ENCODE results near the gene CD300H. TPM values are rescaled to one million over a fixed set of nuclear protein-coding genes. Genes with fewer than 3 reads are reported as not detected.

Gene CD300H
- total RNA-seq, 5 donors from 2014 or later (not counting 1 experiment from before 2014, with no cell fraction given), result not detected

- peaks cover 0 to 4% of the 10 kb centered on the region in 2 experiments for H3K4me1 ChIP-seq (ENCODE audit: control insufficient read depth in 1 of 2, extremely low read depth in 1 of 2, insufficient read depth in 2 of 2, low read length in 2 of 2)
- no peak within 1 kb of the TSS for H3K27ac ChIP-seq (ENCODE audit: low read length)
- ChIA-PET CTCF (interaction anchor here in 1 of 2 donors (0.6 kb wide), 2 partner anchors 165 to 587 kb away, joined by 4 to 8 read pairs; no protein-coding TSS in a partner anchor), POLR2A (no interaction called here)
- Mint-ChIP-seq H3K27me3 (peaks cover 37 to 41% of the 10 kb centered on the region in 2 donors), H3K36me3 (no peaks in the 10 kb centered on the region), H3K27ac (no peak within 1 kb of the TSS), H3K4me1 (peaks cover 4 to 14% (median 6%) of the 10 kb centered on the region in 3 donors), H3K9me3 (no peaks in the 10 kb centered on the region), H3K4me3 (no peak within 1 kb of the TSS)
- no peaks in the 10 kb centered on the region for H3K36me3 ChIP-seq (ENCODE audit: control insufficient read depth in 2 of 2, extremely low read depth in 1 of 2, insufficient read depth in 1 of 2, low read length in 1 of 2)
- no peak for ATAC-seq (replicated peaks in 1 of 4)
- no peaks in the 10 kb centered on the region for H3K9me3 ChIP-seq
- 72% methylated on average over 3 of the region's 10 CpGs for WGBS (ENCODE audit: insufficient coverage)
- DNase-seq, result peak in 2 of 35 experiments; percentile 4 to 8
- H3K27me3 ChIP-seq (replicated peaks in 1 of 2; ENCODE audit: control insufficient read depth in 2 of 2, extremely low read depth in 1 of 2, insufficient read depth in 2 of 2, low read length in 1 of 2), result peaks cover 0 to 51% of the 10 kb centered on the region in 2 experiments
- H3K4me3 ChIP-seq (ENCODE audit: control insufficient read depth in 1 of 2, extremely low read depth in 1 of 2, low read length in 1 of 2), result no peak within 1 kb of the TSS
These were observed 36.0 kb downstream of the CD300H start, which contains the start of gene CD300LB for GRCh38 chr17:74531231-74531761. CD300LB (minus strand) TSS chr17:74531475; CDS start chr17:74531350, 125 bp downstream.

GRCh38 chr17:74530831-74531150 is 36.5 kb downstream of the CD300H start:
- H3K4me1 ChIP-seq (ENCODE audit: control insufficient read depth in 1 of 2, extremely low read depth in 1 of 2, insufficient read depth in 2 of 2, low read length in 2 of 2), result peaks cover 0 to 4% of the 10 kb centered on the region in 2 experiments
- no peak overlapping the region for H3K4me3 ChIP-seq (ENCODE audit: control insufficient read depth in 1 of 2, extremely low read depth in 1 of 2, low read length in 1 of 2)
- H3K27ac ChIP-seq (ENCODE audit: low read length), result no peak overlapping the region
- ChIA-PET CTCF (interaction anchor here in 1 of 2 donors (0.6 kb wide), 1 partner anchor 164 kb away, joined by 8 read pairs; no protein-coding TSS in a partner anchor), POLR2A (no interaction called here)
- Mint-ChIP-seq H3K27ac (no peak overlapping the region), H3K27me3 (peaks cover 37 to 38% of the 10 kb centered on the region in 2 donors), H3K4me3 (no peak overlapping the region), H3K4me1 (peaks cover 4 to 14% (median 6%) of the 10 kb centered on the region in 3 donors), H3K36me3 (no peaks in the 10 kb centered on the region), H3K9me3 (no peaks in the 10 kb centered on the region)
- no peak for DNase-seq
- ATAC-seq (replicated peaks in 1 of 4), result no peak
- H3K9me3 ChIP-seq, result no peaks in the 10 kb centered on the region
- 100% methylated on average over 1 of the region's 5 CpGs for WGBS (ENCODE audit: insufficient coverage)
- H3K36me3 ChIP-seq (ENCODE audit: control insufficient read depth in 2 of 2, extremely low read depth in 1 of 2, insufficient read depth in 1 of 2, low read length in 1 of 2), result no peaks in the 10 kb centered on the region
- peaks cover 0 to 56% of the 10 kb centered on the region in 2 experiments for H3K27me3 ChIP-seq (replicated peaks in 1 of 2; ENCODE audit: control insufficient read depth in 2 of 2, extremely low read depth in 1 of 2, insufficient read depth in 2 of 2, low read length in 1 of 2)

DNA sequence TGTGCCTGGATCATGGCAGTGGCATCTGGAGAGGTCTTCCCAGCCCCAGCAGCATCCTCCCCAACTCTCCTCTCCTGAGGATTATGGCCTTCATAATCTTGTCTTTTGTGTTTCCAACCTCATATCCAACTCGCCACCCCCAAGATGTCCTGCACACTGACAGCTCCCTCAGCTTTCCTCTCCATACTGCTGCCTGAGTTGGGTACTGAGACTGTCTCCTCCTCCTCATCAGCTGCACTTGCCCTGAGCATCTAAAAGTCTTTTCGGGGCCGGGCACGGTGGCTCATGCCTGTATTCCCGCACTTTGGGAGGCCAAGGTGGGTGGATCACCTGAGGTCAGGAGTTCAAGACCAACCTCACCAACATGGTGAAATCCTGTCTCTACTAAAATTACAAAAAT is 38.1 kb downstream of the CD300H start:
- Mint-ChIP-seq H3K4me1 (peaks cover 4 to 14% (median 6%) of the 10 kb centered on the region in 3 donors), H3K27me3 (peaks cover 33 to 37% of the 10 kb centered on the region in 2 donors), H3K36me3 (no peaks in the 10 kb centered on the region), H3K27ac (no peak overlapping the region), H3K9me3 (no peaks in the 10 kb centered on the region), H3K4me3 (no peak overlapping the region)
- ChIA-PET POLR2A (no interaction called here), CTCF (no interaction called here)
- H3K4me1 ChIP-seq (ENCODE audit: control insufficient read depth in 1 of 2, extremely low read depth in 1 of 2, insufficient read depth in 2 of 2, low read length in 2 of 2), result peaks cover 0 to 4% of the 10 kb centered on the region in 2 experiments
- no peak overlapping the region for H3K27ac ChIP-seq (ENCODE audit: low read length)
- H3K27me3 ChIP-seq (replicated peaks in 1 of 2; ENCODE audit: control insufficient read depth in 2 of 2, extremely low read depth in 1 of 2, insufficient read depth in 2 of 2, low read length in 1 of 2), result peaks cover 0 to 65% of the 10 kb centered on the region in 2 experiments
- no peaks in the 10 kb centered on the region for H3K36me3 ChIP-seq (ENCODE audit: control insufficient read depth in 2 of 2, extremely low read depth in 1 of 2, insufficient read depth in 1 of 2, low read length in 1 of 2)
- no peak overlapping the region for H3K4me3 ChIP-seq (ENCODE audit: control insufficient read depth in 1 of 2, extremely low read depth in 1 of 2, low read length in 1 of 2)
- no peaks in the 10 kb centered on the region for H3K9me3 ChIP-seq
- no CpG with 5 or more reads among the region's 5 CpGs for WGBS (ENCODE audit: insufficient coverage)
- ATAC-seq (replicated peaks in 1 of 4) (no peak), DNase-seq (no peak)

- no peak overlapping the region for H3K4me3 Mint-ChIP-seq
- CTCF ChIA-PET, result no interaction called here
- no peak overlapping the region for H3K27ac Mint-ChIP-seq
- no peak for ATAC-seq (replicated peaks in 1 of 4)
- H3K27me3 ChIP-seq (replicated peaks in 1 of 2; ENCODE audit: control insufficient read depth in 2 of 2, extremely low read depth in 1 of 2, insufficient read depth in 2 of 2, low read length in 1 of 2), result peaks cover 0 to 64% of the 10 kb centered on the region in 2 experiments
- no peak overlapping the region for H3K27ac ChIP-seq (ENCODE audit: low read length)
- H3K4me1 ChIP-seq (ENCODE audit: control insufficient read depth in 1 of 2, extremely low read depth in 1 of 2, insufficient read depth in 2 of 2, low read length in 2 of 2), result peaks cover 0 to 4% of the 10 kb centered on the region in 2 experiments
- no peaks in the 10 kb centered on the region for H3K9me3 ChIP-seq
- H3K4me1 Mint-ChIP-seq, result peaks cover 4 to 14% (median 6%) of the 10 kb centered on the region in 3 donors
- POLR2A ChIA-PET, result no interaction called here
- H3K36me3 ChIP-seq (ENCODE audit: control insufficient read depth in 2 of 2, extremely low read depth in 1 of 2, insufficient read depth in 1 of 2, low read length in 1 of 2), result no peaks in the 10 kb centered on the region
- H3K9me3 Mint-ChIP-seq, result no peaks in the 10 kb centered on the region
- 82% methylated on average over 4 of the region's 8 CpGs for WGBS (ENCODE audit: insufficient coverage)
- H3K4me3 ChIP-seq (ENCODE audit: control insufficient read depth in 1 of 2, extremely low read depth in 1 of 2, low read length in 1 of 2), result no peak overlapping the region
- H3K27me3 Mint-ChIP-seq, result peaks cover 35 to 38% of the 10 kb centered on the region in 2 donors
- H3K36me3 Mint-ChIP-seq, result no peaks in the 10 kb centered on the region
- DNase-seq, result peak in 2 of 35 experiments; percentile 6 to 41
These were observed 38.7 kb downstream of the CD300H start for GRCh38 chr17:74528491-74529199.

DNA sequence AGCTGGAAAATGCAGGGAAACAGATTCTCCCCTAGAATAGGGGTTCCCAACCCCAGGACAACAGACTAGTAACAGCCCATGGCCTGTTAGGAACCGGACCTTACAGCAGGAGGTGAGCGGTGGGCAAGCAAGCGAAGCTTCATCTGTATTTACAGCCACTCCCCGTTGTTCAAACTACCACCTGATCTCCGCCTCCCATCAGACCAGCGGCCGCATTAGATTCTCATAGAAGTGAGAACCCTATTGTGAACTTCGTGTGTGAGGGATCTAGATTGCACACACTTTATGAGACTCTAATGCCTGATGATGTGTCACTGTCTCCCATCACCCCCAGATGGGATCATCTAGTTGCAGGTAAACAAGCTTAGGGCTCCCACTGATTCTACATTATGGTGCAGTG is 39.6 kb downstream of the CD300H start:
- 79% methylated on average over 2 of the region's 8 CpGs for WGBS (ENCODE audit: insufficient coverage)
- CTCF ChIA-PET, result no interaction called here

GRCh38 chr17:74527081-74527480 is 40.2 kb downstream of the CD300H start:
- H3K4me1 ChIP-seq (ENCODE audit: control insufficient read depth in 1 of 2, extremely low read depth in 1 of 2, insufficient read depth in 2 of 2, low read length in 2 of 2), result peaks cover 0 to 2% of the 10 kb centered on the region in 2 experiments
- H3K9me3 ChIP-seq, result no peaks in the 10 kb centered on the region
- DNase-seq (no peak), ATAC-seq (replicated peaks in 1 of 4) (no peak)
- no peak overlapping the region for H3K4me3 ChIP-seq (ENCODE audit: control insufficient read depth in 1 of 2, extremely low read depth in 1 of 2, low read length in 1 of 2)
- H3K27ac ChIP-seq (ENCODE audit: low read length), result no peak overlapping the region
- WGBS (ENCODE audit: insufficient coverage), result 94% methylated on average over 4 of the region's 5 CpGs
- Mint-ChIP-seq H3K36me3 (no peaks in the 10 kb centered on the region), H3K4me3 (no peak overlapping the region), H3K27me3 (peaks cover 37% of the 10 kb centered on the region in 2 donors), H3K4me1 (peaks cover 0 to under 1% (median 0%) of the 10 kb centered on the region in 3 donors), H3K27ac (no peak overlapping the region), H3K9me3 (peaks cover 0 to 3% (median 0%) of the 10 kb centered on the region in 3 donors)
- H3K36me3 ChIP-seq (ENCODE audit: control insufficient read depth in 2 of 2, extremely low read depth in 1 of 2, insufficient read depth in 1 of 2, low read length in 1 of 2), result no peaks in the 10 kb centered on the region
- CTCF ChIA-PET, result no interaction called here
- POLR2A ChIA-PET, result no interaction called here
- peaks cover 0 to 68% of the 10 kb centered on the region in 2 experiments for H3K27me3 ChIP-seq (replicated peaks in 1 of 2; ENCODE audit: control insufficient read depth in 2 of 2, extremely low read depth in 1 of 2, insufficient read depth in 2 of 2, low read length in 1 of 2)

More for the DNA sequence above, 39.6 kb downstream of the CD300H start:
- Histone ChIP-seq H3K9me3 (no peaks in the 10 kb centered on the region), H3K27me3 (replicated peaks in 1 of 2; ENCODE audit: control insufficient read depth in 2 of 2, extremely low read depth in 1 of 2, insufficient read depth in 2 of 2, low read length in 1 of 2) (peaks cover 0 to 68% of the 10 kb centered on the region in 2 experiments), H3K4me1 (ENCODE audit: control insufficient read depth in 1 of 2, extremely low read depth in 1 of 2, insufficient read depth in 2 of 2, low read length in 2 of 2) (peaks cover 0 to 4% of the 10 kb centered on the region in 2 experiments), H3K4me3 (ENCODE audit: control insufficient read depth in 1 of 2, extremely low read depth in 1 of 2, low read length in 1 of 2) (no peak overlapping the region), H3K27ac (ENCODE audit: low read length) (no peak overlapping the region), H3K36me3 (ENCODE audit: control insufficient read depth in 2 of 2, extremely low read depth in 1 of 2, insufficient read depth in 1 of 2, low read length in 1 of 2) (no peaks in the 10 kb centered on the region)
- no peak overlapping the region for H3K27ac Mint-ChIP-seq
- no peak overlapping the region for H3K4me3 Mint-ChIP-seq
- no peak for DNase-seq
- POLR2A ChIA-PET, result no interaction called here
- no peaks in the 10 kb centered on the region for H3K36me3 Mint-ChIP-seq
- peaks cover 0 to 7% (median 3%) of the 10 kb centered on the region in 3 donors for H3K4me1 Mint-ChIP-seq
- no peak for ATAC-seq (replicated peaks in 1 of 4)
- peaks cover 36 to 38% of the 10 kb centered on the region in 2 donors for H3K27me3 Mint-ChIP-seq
- H3K9me3 Mint-ChIP-seq, result peaks cover 0 to 3% (median 0%) of the 10 kb centered on the region in 3 donors
